K562 (cell line): Measurements from ENCODE around the gene MMAB. TPM values are rescaled to one million over a fixed set of nuclear protein-coding genes. Genes with fewer than 3 reads are reported as not detected.
A peak's percentile ranks its signal among the peaks of the same experiment; 100 is the strongest.

Experiments used
- ATAC-seq: fragments of 200-7000 bp; cut with Tn5 transposase; 3 replicates; pipeline ENCODE4 v1.9.1; 2020; ENCODE audit warnings: moderate library complexity
- BruUV-seq: library from RNA; stranded (reverse); fragments of 400-500 nt; replicated peaks from 2 replicates; lab custom pipeline; 2021; lab: Mats Ljungman, UMichigan
- CTCF ChIA-PET: fragments of 300-600 bp; formaldehyde crosslinking; extraction: SDS; loops from one replicate; lab custom pipeline; 2021; ENCODE audit warnings: low intra/inter-chr PET ratio; lab: Yijun Ruan, JAX
- POLR2A ChIA-PET: fragments of 300-600, 350-650 bp; sonication (Branson Sonifier 250); formaldehyde crosslinking; extraction: SDS; loops from one replicate; lab custom pipeline; 2021; ENCODE audit warnings: antibody characterized with exemption, inconsistent platforms; lab: Yijun Ruan, JAX
- DNase-seq, 4 experiments: peaks; one replicate each; pipeline versions ENCODE4 v3.0.0 to v3.0.0-alpha.2; 2011 to 2018; ENCODE audit warnings: low spot score in 3 of 4, mixed read lengths in 3 of 4; ENCODE audit errors: extremely low read depth in 1 of 4
- FAIRE-seq: peaks from 2 replicates; lab custom pipeline; 2011; peaks lifted over from hg19 to GRCh38; lab: Jason Lieb, UNC
- H2AFZ ChIP-seq: 2 replicates; pipeline ENCODE4 v1.6.0; 2011; ENCODE audit warnings: low read depth, low read length, control low read depth, inconsistent platforms
- H3K27ac ChIP-seq: fragments of 200-600 bp; 3 replicates; pipeline ENCODE4 v1.8.0; 2011; ENCODE audit warnings: low read depth, mild to moderate bottlenecking, control low read depth, inconsistent platforms, low read length, moderate library complexity, mixed read lengths; ENCODE audit errors: extremely low read depth
- H3K27me3 ChIP-seq, 2 experiments: fragments of 300-600 bp in 1 of 2; 2 replicates in 1 of 2; 3 replicates in 1 of 2; pipeline versions ENCODE4 v1.6.0 to v1.8.0; 2011; ENCODE audit warnings: inconsistent platforms in 2 of 2, low read length in 2 of 2, mild to moderate bottlenecking in 1 of 2, mixed read lengths in 1 of 2, moderate library complexity in 1 of 2; ENCODE audit not compliant: control insufficient read depth in 2 of 2, insufficient read depth in 2 of 2
- H3K36me3 ChIP-seq: fragments of 300-600 bp; 3 replicates; pipeline ENCODE4 v1.8.0; 2011; ENCODE audit warnings: mild to moderate bottlenecking, low read length, inconsistent platforms; ENCODE audit not compliant: control insufficient read depth, insufficient read depth
- H3K4me1 ChIP-seq, 2 experiments: fragments of 200-600 bp in 1 of 2; replicated peaks in 1 of 2; 2 replicates in 1 of 2; 3 replicates in 1 of 2; pipeline versions ENCODE4 v1.5.1 to v1.8.0; 2011; ENCODE audit warnings: inconsistent platforms in 2 of 2, low read length in 2 of 2, mild to moderate bottlenecking in 1 of 2, mixed read lengths in 1 of 2, moderate library complexity in 1 of 2; ENCODE audit not compliant: control insufficient read depth in 2 of 2, insufficient read depth in 2 of 2
- H3K4me2 ChIP-seq: 2 replicates; pipeline ENCODE4 v1.6.1; 2011; ENCODE audit warnings: low read length, control low read depth, inconsistent platforms, mixed read lengths; ENCODE audit not compliant: insufficient read depth
- H3K4me3 ChIP-seq: fragments of 200-600 bp; sonication (generic), shearing (Covaris generic); 2 replicates; pipeline ENCODE4 v1.5.1; 2016; ENCODE audit warnings: control low read depth, inconsistent platforms
- H3K79me2 ChIP-seq: fragments of 200-600 bp; 3 replicates; pipeline ENCODE4 v1.8.0; 2011; ENCODE audit warnings: low read length, inconsistent platforms; ENCODE audit not compliant: control insufficient read depth, insufficient read depth
- H3K9ac ChIP-seq, 2 experiments: 2 replicates each; pipeline versions ENCODE4 v1.6.0 to v1.6.1; 2011; ENCODE audit warnings: low read depth in 2 of 2, low read length in 2 of 2, control low read depth in 1 of 2, inconsistent platforms in 1 of 2, mild to moderate bottlenecking in 1 of 2, mixed read lengths in 1 of 2; ENCODE audit not compliant: insufficient read depth in 1 of 2
- H3K9me1 ChIP-seq: one replicate; pipeline ENCODE4 v1.6.0; 2011; ENCODE audit warnings: inconsistent platforms, mild to moderate bottlenecking, low read length, moderate library complexity; ENCODE audit not compliant: control insufficient read depth, insufficient read depth
- H3K9me3 ChIP-seq: replicated peaks from 2 replicates; pipeline ENCODE4 v1.5.1; 2011; ENCODE audit warnings: low read depth, low read length, inconsistent platforms; ENCODE audit not compliant: control insufficient read depth, insufficient read depth
- H4K20me1 ChIP-seq: replicated peaks from 2 replicates; pipeline ENCODE4 v1.6.1; 2011; ENCODE audit warnings: low read length, inconsistent platforms, mixed read lengths; ENCODE audit not compliant: control insufficient read depth, insufficient read depth
- ARID4B ChIP-seq: sonication (generic); formaldehyde crosslinking; IDR thresholded peaks from 2 replicates; pipeline ENCODE4 v1.8.0; 2022; ENCODE audit warnings: mild to moderate bottlenecking, missing genetic modification reagents
- ARNT ChIP-seq, 2 experiments: fragments of 450-650 bp; IDR thresholded peaks; 2 replicates each; pipeline ENCODE4 v1.6.1; 2016; ENCODE audit warnings: mild to moderate bottlenecking in 1 of 2
- CTCFL ChIP-seq: IDR thresholded peaks from 2 replicates; pipeline ENCODE4 v1.6.1; 2011; ENCODE audit warnings: borderline replicate concordance, low read depth, mild to moderate bottlenecking, moderate library complexity, low read length; ENCODE audit not compliant: insufficient read depth, poor library complexity, severe bottlenecking
- DACH1 ChIP-seq: fragments of 450-650 bp; IDR thresholded peaks from 2 replicates; pipeline ENCODE4 v1.6.1; 2018; ENCODE audit not compliant: partially characterized antibody
- HNRNPH1 ChIP-seq: fragments of 200-400 bp; formaldehyde crosslinking; optimal IDR thresholded peaks from 2 replicates; pipeline ENCODE3; 2017; ENCODE audit warnings: low read depth, mild to moderate bottlenecking, low read length, moderate library complexity
- KDM1A ChIP-seq, 2 experiments: fragments of 450-650 bp; IDR thresholded peaks; 2 replicates each; pipeline ENCODE4 v1.6.1; 2016; ENCODE audit warnings: mild to moderate bottlenecking in 2 of 2
- KLF16 ChIP-seq: IDR thresholded peaks from 2 replicates; pipeline ENCODE4 v1.6.1; 2016; ENCODE audit warnings: antibody characterized with exemption
- MNT ChIP-seq, 2 experiments: fragments of 450-650 bp; conservative IDR thresholded peaks; 2 replicates each; pipeline ENCODE4 v1.6.1; 2017; ENCODE audit warnings: mild to moderate bottlenecking in 2 of 2, moderate library complexity in 2 of 2
- RBM25 ChIP-seq: fragments of 200-400 bp; formaldehyde crosslinking; IDR thresholded peaks from 2 replicates; pipeline ENCODE4 v1.6.1; 2018; ENCODE audit warnings: low read length, low read depth, moderate library complexity; ENCODE audit not compliant: severe bottlenecking
- SPI1 ChIP-seq: IDR thresholded peaks from 2 replicates; pipeline ENCODE4 v1.6.1; 2011; ENCODE audit warnings: low read depth, low read length, control low read depth, borderline replicate concordance
- TFE3 ChIP-seq: fragments of 450-650 bp; formaldehyde crosslinking; IDR thresholded peaks from 2 replicates; pipeline ENCODE4 v1.4.0; 2020; ENCODE audit warnings: mild to moderate bottlenecking, mixed read lengths
- ZC3H4 ChIP-seq: sonication (generic); formaldehyde crosslinking; IDR thresholded peaks from 2 replicates; pipeline ENCODE4 v1.9.0; 2021; ENCODE audit warnings: missing genetic modification reagents, borderline replicate concordance
- ZNF124 ChIP-seq: sonication (generic); formaldehyde crosslinking; IDR thresholded peaks from 2 replicates; pipeline ENCODE4 v1.8.1; 2022; ENCODE audit warnings: missing genetic modification reagents
- WGBS: fragments of 100-300 bp; shearing (Covaris generic); methylation state at CpG from one replicate; pipeline ENCODE4 v1.1.6; 2016; ENCODE audit warnings: low coverage, mixed read lengths; ENCODE audit not compliant: insufficient coverage; ENCODE audit errors: missing lambda C conversion rate; 5-methylcytosine and 5-hydroxymethylcytosine counted together
- in situ Hi-C: fragments of 300-500 bp; cut with MboI; formaldehyde crosslinking; loops from 4 replicates; pipeline ENCODE4 v1.15.0; 2018; ENCODE audit warnings: inconsistent platforms, mixed read lengths
- intact Hi-C: fragments of 100-400 bp; cut with micrococcal nuclease; formaldehyde crosslinking; loops from 2 replicates; pipeline ENCODE4 v1.14.2; 2022
- polyA plus RNA-seq, 8 experiments: library from polyadenylated mRNA; depleted of rRNA in 4 of 8; stranded (reverse) in 5 of 8; unstranded in 3 of 8; fragments of >200 nt; fragmentation: Nextera tagmentation in 2 of 8; fragmentation: Illumina TruSeq in 1 of 8; extraction: Ambion mirVana in 2 of 8; extraction: Trizol in 1 of 8; gene quantifications; 2 replicates each; pipeline versions ENCODE4 v1.2.1 to v1.2.3, GENCODE V29; 2011 to 2014; ENCODE audit warnings: inconsistent platforms in 1 of 8, missing spikeins in 1 of 8
- total RNA-seq, 7 experiments: library from RNA; depleted of rRNA in 6 of 7; stranded (reverse); fragments of >200 nt in 6 of 7; fragmentation: Illumina TruSeq in 2 of 7; extraction: Trizol in 2 of 7; gene quantifications; 2 replicates each; pipeline versions ENCODE4 v1.2.1 to v1.2.3, GENCODE V29; 2011 to 2021; ENCODE audit warnings: low replicate concordance in 1 of 7

The MMAB gene
- total and polyA plus RNA-seq, 9 of the 15 experiments (the other 6 are each of a cell fraction or from before 2014, with no cell fraction given): 9.5 to 76.1 (median 46.2) TPM

GRCh38 chr12:109612003-109612402, 38.7 kb upstream of the MMAB start:
- Histone ChIP-seq H3K4me3 (no peak overlapping the region), H3K79me2 (no peaks in the 10 kb centered on the region), H3K36me3 (no peaks in the 10 kb centered on the region), H2AFZ (no peak overlapping the region), H4K20me1 (peaks cover 6% of the 10 kb centered on the region; the same call in 1 of the 2 replicates), H3K9me1 (peaks cover 3% of the 10 kb centered on the region), H3K4me2 (no peak overlapping the region), H3K27me3 (peaks cover 28 to 71% of the 10 kb centered on the region in 2 experiments; a peak in 4 of 5 replicates), H3K9ac (no peak overlapping the region), H3K27ac (no peak overlapping the region), H3K9me3 (no peaks in the 10 kb centered on the region), H3K4me1 (no peaks in the 10 kb centered on the region)
- FAIRE-seq (no peak), DNase-seq (no peak), ATAC-seq (no peak)
- CTCF ChIA-PET: no interaction called here
- POLR2A ChIA-PET: interaction anchor here (0.5 to 0.7 kb wide), 3 partner anchors 62 to 201 kb away, joined by 3 read pairs; no protein-coding TSS in a partner anchor
- BruUV-seq: no TSS peak
- intact Hi-C loops: no loop called here
- 0% methylated on average over 3 of the region's 3 CpGs for WGBS
- in situ Hi-C loops: no loop called here
- TF ChIP-seq DACH1: no peak
- TF ChIP-seq ZC3H4: no peak
- no peak for TF ChIP-seq HNRNPH1
- no peak for TF ChIP-seq TFE3 (CRISPR knock-in tag)
- no peak for TF ChIP-seq ZNF124 (CRISPR knock-in tag)
- no peak for TF ChIP-seq SPI1
- TF ChIP-seq MNT (conservative IDR thresholded peaks at IDR 0.05): no peak
- TF ChIP-seq ARID4B (CRISPR knock-in tag): no peak
- peak in 1 of 2 experiments; percentile 25; a peak in 1 of 4 replicates for TF ChIP-seq KDM1A (IDR thresholded peaks at IDR 0.05)
- no peak for TF ChIP-seq CTCFL
- TF ChIP-seq KLF16: no peak
- peak; percentile 66 for TF ChIP-seq RBM25
- no peak for TF ChIP-seq ARNT (IDR thresholded peaks at IDR 0.05)
